ENCODE results near the gene ARRDC1.

Gene ARRDC1

DNA sequence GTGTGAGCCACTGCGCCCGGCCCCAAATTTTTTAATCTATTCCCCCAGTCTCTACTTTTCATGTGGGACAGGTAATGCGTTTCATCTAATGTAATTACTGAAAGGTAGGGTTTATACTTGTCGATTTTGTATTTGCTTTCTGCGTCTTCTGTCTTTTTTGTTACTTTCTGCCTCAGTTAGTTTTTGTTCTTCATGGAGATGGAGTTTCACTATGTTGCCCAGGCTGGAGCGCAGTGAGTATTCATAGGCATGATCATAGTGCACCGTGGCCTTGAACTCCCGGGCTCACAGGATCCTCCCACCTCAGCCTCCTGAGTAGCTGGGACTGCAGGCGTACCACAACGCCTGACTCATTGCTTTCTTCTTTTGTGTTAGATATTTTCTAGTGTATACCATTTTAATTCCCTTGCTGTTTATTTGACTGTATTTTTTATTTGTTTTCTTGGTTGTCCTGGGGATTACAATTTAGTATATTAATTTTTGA lies 36.7 kb downstream of the ARRDC1 start:
- DNase-seq, result no peak

DNA sequence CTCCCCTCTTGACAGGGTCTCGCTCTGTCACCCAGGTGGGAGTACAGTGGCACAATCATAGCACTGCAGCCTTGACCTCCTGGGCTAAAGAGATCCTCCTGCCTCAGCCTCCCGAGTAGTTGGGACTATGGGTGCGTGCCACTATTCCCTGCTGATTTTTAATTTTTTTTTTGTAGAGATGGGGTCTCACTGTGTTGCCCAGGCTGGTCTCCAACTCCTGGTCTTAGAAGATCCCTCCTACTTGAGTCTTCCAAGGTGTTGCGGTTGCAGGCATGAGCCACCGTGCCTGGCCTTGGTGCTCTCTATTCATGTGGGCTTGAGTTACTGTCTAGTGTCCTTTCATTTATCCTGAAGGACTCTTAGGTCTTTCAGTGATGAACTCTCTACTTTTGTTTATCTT lies 37.4 kb downstream of the ARRDC1 start:
- DNase-seq, result no peak

DNA sequence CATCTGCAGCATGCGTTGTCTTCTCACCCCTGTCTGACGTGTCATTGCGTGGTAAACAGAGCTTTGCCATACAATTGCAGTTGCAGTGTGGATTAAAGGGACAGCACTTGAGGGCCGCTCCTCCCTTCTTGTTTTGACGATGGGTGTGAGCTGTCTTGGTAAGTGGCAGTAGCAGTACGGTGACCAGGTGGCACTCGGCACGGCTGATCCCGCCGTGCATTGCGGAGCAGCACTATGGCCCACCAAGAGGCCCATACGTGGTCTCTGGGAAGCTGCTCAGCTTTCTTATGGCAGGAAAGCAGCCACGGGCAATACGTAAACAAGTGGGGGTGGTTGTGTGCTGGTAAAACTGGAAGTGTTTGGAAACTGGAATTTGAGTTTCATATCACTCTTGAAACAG lies 38.4 kb downstream of the ARRDC1 start:
- no peak for DNase-seq

DNA sequence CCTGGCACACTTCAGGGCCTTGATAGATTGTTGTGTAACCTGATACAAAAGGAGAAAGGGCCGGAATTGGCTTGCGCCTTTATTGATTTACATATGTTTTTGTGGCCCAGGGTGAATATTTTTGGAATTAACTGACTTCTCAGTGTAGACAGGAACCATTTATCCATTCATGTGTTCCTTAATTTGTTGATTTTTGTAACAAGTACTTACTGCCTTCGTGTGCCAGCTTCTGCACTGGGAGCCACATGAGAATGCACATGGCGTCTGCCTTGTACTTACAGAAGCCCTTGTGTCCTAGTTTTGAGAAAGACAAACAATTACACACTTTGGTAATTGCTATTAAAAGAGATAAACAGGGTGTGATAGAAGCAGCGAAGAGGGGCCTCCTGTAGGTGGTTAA lies 39.7 kb downstream of the ARRDC1 start:
- DNase-seq, result no peak

DNA sequence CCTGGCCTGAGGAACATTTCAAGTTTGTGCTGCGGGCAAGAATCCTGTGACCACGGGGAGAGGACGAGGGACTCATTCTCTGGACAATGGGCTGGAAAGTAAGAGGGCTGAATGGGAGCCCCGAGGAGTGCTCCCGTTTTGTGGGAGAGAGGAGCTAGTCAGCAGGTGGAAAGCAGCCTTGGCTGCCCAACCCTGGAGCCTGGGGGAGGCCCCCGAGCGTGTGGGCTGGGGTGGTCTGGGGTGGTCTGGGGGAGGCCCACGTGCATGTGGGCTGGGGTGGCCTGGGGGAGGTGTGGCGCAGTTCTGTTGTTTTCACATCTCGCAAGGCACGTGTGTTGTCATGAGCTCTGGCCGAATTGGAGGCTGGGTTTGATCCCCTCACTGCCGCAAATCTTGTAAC lies 40.9 kb downstream of the ARRDC1 start:
- no peak for DNase-seq

DNA sequence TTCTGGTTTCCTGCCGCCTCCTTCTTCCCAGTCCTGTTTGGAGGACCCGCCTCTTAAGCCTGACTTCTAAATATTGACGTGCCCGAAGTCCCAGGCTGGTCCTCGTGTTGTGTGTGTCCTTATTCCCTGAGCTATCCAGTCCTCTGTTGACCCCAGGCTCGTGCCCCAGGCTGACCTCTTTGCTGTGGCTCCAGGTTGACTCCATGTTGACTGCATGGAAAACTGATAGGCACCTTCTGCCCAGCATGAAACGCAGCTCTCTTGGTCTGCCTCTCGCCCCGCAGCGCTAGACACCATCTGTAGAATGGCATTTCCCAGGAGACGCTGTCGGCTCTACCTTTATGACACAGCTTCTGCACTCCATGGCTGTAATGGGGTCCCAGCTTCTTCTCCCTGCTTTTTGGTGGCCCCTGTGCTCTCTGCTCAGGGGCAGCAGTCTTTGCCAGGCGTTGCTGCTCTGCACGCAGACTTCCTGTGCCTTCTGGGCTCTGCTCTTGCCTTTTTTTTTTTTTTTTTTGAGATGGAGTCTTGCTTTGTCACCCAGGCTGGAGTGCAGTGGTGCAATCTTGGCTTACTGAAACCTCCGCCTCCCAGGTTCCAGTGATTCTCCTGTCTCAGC lies 41.7 kb downstream of the ARRDC1 start:
- DNase-seq, result no peak

DNA sequence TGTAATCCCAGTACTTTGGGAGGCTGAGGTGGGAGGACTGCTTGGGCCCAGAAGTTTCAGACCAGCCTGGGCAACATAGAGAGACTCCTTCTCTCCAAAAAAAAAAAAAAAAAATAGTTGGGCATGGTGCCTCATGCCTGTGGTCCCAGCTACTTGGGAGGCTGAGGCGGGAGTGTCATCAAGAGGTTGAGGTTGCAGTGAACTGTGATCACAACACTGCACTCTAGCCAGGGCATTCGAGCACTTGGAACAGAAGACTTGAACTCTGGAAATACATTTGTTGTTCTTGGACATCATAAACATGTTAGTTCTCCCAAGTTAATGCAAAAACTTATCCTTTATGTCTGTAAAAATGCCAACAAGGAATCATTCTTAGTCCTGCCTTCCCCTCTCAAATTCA lies 42.9 kb downstream of the ARRDC1 start:
- DNase-seq, result no peak

DNA sequence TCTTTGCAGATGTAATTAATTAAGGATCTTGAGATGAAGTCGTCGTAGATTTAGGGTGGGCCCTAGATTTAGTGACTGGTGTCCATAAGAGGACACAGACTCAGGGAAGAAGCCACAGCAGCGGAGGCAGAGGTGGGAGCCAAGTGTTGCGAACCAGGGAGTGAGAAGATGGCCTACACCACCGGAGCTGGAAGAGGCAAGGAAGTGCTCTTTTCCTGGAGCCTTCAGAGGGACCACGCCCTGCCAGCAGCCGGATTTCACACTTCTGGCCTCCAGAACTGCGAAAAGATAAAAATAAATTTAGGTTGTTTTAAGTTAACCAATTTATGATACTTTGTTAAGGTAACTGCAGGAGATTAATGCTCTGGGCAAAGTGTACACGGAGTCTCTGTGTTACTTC lies 44.1 kb downstream of the ARRDC1 start:
- no peak for DNase-seq

DNA sequence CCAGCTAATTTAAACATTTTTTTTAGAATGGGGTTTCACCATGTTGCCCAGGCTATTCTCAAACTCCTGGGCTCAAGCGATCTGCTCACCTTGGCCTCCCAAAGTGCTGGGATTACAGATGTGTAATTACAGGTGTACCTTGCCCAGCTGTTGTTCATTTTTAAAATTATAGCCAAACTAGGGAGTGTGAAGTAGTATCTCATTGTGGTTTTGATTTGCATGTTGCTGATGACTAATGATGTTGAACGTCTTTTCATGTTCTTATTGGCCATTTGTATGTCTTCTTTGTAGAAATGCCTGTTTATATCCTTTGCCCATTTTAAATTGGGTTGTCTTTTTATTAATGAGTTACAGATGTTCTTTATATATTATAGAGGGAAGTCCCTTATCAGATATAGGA lies 44.8 kb downstream of the ARRDC1 start:
- no peak for DNase-seq

DNA sequence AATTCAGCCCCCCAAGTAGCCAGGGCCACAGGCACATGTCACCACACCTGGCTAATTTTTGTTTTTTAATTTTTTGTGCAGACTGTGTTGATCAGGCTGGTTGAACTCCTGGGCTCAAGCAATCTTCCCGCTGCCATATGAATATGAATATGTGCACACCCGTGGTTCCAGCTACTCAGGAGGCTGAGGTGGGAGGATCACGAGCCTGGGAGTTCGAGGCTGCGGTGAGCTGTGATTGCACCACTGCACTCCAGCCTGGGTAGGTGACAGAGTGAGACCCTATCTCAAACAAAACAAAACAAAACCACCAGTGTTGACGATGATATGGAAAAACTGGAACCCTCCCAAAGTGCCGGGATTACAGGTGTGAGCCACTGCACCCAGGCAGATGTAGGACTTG lies 45.3 kb downstream of the ARRDC1 start:
- no peak for DNase-seq

DNA sequence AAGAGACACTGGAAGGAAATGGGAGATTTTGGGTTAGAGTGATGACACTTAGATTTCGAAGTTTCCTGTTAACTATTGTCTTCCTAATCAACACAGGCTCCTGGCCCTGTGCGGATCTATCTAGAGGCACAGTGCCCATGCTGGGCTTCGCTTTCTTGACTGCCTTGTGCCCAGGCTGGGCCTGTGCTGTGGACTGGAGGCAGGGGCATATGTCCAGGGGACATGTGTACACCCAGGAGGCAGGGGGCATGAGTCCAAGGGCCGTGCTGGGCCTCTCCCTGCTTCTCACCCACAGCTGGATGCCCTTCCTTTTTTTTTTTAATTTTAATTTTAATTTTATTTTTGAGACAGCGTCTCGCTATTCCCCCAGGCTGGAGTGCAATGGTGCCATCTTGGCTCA lies 50.9 kb downstream of the ARRDC1 start:
- DNase-seq, result no peak

DNA sequence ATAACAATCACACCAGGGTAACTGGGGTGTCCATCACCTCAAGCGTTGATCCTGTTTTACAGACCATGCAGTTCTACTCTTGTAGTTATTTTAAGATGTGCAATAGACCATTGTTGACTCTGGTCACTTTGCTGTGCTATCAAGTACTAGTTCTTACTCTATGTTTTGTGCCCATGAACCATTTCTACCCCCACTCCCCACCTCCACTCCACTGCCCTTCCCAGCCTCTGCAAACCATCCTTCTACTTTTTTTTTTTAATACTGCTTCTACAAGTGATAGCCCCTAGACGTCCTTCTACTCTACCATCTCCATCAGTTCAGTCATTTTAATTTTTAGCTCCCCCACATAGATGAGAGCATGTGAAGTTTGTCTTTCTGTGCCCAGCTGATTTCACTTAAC lies 52.1 kb downstream of the ARRDC1 start:
- DNase-seq, result no peak

DNA sequence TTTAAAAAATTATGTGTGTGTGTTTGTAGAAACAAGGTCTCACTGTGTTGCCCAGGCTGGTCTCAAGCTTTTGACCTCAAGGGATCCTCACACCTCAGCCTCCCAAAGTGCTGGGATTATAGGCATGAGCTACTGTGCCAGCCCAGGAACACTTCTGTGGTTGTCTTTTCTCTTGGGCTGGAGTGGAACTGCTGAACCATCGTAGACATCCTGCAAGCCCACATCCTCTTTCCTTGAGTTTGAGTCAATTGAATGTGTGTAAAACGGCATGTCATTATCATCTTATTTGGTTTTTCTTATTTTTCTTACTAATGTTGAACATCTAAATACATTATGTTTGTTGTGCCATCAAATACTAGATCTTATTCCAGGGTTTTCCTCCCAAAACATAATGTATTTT lies 53.3 kb downstream of the ARRDC1 start:
- DNase-seq, result no peak

DNA sequence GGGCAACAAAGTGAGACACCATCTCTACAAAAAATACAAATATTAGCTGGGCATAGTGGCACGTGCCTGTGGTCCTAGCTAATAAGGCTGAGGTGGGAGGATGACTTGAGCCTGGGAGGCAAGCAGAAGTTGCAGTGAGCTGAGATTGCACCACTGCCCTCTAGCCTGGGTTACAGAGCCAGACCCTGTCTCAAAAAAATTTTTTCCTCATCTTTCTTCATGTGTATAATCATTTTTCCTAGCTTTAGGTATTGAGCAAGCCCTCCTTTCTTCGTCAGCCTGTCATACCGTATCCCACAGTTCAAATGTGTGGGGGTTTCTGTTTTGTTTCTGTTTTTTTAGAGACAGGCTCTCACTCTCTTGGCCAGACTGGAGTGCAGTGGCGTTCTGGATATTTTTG lies 54.7 kb downstream of the ARRDC1 start:
- DNase-seq, result no peak

DNA sequence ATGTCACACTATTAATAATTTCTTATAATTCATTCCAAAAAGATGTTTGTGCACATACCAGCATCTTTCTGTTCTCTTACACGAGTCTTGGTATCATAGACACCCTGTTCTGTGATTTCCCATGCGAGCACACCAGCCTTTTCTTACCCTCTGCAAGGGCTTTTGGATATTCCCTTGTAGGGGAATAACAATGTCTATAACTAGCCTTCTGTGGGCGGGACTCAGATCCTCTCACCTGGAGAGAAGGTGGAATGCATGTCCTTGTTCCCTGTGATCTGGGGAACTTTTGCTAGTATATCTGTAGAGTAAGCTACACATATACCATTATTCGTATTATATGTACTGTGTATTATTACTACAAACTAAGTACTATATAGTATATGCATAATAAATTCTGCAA lies 58.1 kb downstream of the ARRDC1 start:
- DNase-seq, result no peak

DNA sequence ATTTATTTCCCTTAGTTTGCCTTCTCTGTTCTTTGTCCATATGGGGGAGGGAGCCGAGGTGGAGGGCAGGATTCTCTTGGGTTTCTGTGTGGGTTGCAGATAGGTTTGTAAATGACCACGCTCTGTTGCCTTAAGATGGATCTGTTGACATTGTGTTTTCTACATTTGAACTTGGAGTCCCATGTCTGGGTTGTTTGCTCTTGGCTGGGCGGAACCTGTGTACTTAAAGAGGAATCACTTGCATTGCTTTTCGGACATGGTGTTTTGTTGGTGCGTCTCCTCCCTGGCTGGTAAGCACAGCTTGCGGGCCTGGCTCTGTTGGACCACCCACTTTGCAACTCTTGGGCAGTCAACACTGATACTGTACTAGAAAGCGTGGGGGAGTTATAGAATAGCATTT lies 59.2 kb downstream of the ARRDC1 start:
- DNase-seq, result no peak

All from HCEC 1CT (cell line).